ENCODE data around the gene KLHL7.
"Not testable (repeated sequence)": the region's sequence is repeated elsewhere in the genome, so short reads cannot be mapped to it uniquely, and the experiment has no call there.

The KLHL7 gene

DNA sequence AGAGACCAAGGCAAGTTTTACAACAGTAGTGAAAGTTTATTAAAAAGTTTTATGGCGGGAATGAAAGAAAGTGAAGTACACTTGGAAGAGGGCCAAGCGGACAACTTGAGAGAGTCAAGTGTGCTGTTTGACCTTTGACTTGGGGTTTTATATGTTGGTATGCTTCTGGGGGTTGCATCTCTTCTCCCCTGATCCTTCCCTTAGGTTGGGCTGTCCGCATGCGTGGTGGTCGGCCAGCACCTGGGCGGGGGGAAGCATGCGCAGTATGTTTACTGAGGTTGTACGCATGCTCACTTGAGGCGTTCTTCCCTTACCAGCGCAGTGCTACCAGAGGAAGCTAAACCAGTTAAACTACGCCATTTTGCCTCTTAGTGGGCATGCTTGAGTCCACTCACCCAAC lies 108.2 kb downstream of the KLHL7 start:
- DNase-seq = no peak

DNA sequence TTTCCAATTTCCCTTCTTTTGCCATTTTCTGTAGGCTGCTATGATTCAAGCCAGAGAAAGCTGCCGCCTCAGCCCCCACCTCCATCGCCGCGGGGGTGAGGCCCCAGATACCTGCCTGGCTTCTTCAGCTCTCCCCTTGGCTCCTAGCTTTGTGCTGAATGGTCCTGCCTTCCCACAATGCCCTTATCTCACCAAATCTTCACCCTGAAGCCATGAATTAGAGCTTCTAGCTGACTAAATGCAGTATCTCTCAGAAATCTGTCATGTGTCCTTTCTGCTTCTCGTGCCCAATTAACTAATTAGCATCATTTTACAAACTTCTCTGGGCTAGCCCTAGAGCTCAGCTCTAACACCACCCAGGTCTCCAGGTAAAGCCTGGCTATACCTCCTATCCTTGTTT lies 108.8 kb downstream of the KLHL7 start:
- no peak for DNase-seq

DNA sequence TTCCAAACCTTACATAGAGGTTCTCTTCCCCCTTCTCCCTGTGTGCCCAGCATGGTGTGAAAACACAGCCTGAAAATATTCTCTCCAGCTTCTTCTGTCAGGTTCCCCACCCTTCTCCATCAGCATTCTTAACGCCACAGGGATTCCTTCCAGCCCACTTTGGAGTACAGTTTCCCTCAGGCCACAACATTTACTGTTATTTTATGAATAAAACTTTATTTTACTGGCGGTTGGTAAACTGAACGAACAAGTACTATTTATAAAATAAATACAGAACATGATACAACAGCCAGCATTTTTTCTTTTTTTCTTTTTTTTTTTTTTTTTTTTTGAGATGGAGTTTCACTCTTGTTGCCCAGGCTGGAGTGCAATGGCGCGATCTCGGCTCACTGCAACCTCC lies 109.4 kb downstream of the KLHL7 start:
- no peak for DNase-seq

DNA sequence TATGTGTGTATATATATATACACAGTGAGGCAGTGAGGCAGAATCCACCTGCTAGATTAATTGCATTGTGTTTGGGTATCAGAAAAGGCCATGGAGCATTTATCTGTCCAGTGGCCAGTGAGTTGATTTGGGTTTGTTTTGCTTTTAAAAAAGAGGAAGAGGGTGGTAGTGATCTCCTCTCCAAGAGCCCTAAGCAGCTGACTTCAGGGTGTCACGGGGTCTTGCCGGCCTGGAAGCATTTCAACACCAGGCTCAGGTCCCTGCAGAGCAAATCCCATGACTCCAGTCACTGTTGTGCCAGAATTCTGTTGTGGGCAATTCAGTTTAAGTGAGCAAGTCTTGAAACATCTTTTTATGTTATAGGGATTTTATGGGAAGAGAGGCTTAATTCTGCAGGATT lies 110.4 kb downstream of the KLHL7 start:
- peak in 27 of 51 donors; percentile 3 to 54 (median 27) for DNase-seq

DNA sequence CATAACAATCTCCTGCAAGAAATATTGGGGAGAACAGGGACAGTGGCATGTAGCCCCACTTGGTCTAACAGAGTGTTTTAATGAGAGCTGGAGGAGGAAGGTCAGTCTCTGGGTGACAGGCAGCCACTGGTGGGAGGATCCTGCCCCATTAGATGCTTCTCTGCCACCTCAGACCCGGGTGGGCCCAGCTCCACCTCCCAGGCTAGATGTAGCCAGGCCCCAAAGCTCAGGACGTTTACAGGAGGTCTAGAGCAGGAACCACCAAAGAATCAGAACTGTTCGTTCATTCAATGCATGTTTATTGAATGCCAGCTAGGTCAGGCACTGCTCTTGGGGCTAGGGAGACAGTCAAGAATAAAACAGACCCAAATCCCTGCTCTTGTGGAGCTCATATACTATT lies 112.6 kb downstream of the KLHL7 start:
- no peak for DNase-seq

DNA sequence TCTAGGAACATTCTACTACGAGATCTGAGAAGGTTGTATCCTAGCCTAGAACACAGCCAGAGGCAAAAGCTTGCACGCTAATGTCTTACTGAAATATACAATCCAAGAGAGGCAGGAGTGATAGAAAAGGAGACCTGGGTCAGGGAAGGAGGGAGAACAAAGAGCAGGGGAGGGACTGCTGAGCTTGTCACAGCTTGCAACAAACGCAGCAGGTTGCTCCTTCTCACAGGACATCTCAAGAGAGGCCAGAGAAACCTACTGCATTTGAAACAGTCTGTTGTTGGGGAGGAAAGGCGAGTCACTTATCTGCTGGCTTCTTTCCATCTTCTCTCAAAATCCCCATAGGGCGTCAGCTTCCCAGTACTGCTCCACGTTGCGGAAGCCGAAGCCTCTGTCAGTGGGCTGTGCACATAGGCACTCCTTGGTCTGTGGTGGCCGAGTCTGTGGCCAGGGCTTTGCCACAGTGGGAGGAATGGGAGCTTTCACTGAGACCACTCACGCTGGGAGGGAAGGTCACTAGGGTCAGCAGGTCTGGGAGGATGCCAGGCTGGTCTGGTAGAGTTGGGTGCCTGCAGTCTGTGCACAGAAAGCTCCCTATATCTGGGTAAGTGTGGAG lies 115.2 kb downstream of the KLHL7 start:
- no peak for DNase-seq

DNA sequence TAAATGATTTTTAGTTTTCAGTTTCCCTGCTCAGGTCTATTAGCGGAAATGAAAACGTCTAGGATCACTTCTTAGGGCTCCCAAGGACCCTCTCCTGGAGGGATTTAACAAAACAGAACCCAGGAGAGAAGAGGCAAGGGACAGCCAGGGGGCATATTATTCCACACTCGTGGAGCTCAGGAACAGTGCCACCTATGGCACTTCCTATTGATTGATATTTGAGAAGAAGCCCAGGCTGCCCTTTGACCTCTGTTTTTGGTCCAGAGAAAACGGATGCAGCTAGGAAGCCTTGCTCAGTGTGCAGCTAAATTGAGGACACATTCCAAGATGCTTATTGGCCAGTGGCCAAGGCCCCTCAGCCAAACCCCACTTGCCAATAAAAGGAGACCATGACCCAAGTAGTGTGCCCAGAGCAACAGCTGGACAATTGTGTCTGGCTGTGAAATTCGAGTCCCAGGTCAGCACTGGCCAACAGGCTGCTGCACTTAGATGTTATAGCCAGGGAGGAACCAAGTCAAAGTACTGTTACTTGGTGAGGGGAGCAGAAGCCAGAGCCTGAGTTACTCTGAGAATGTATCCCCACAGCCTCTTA lies 117.0 kb downstream of the KLHL7 start:
- DNase-seq = no peak

DNA sequence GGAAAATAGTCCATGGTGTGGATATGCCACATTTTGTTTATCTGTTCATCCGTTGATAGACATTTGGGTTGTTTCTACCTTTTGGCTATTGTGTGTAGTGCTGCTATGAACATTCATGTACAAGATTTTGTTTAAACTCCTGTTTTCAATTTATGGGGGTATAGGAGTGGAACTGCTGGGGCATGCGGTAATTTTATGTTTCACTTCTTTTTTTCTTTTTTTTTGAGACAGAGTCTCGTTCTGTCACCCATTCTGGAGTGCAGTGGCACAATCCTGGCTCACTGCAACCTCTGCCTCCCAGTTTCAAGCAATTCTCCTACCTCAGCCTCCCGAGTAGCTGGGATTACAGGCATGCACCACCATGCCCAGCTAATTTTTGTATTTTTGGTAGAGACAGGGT lies 118.8 kb downstream of the KLHL7 start:
- DNase-seq = not testable (repeated sequence)

DNA sequence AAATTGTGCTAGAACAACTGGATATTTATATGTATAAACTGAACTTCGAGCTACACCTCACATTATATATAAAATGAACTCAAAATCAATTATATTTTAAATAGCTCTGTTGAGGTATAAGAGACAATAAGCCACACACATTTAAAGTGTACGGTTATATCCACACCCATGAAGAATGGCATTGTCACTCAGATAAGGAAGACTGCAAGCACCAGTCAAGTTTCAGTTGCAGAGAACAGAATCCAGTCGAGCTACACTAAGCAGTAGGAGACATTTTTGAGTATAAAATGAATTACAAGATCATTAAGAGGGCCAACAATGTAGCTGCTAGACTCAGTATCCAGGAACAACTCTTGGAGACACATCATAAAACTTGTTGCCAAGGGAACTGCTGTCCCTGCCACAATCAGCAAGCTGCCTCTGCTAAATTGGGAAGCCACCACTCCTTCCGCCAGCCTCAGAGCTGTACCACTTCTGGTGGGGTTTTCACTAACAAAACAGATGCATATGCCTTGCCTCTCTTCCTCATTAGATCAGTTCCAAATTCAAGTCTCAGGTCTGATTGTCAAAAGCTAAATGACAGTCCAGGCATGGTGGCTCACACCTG lies 121.4 kb downstream of the KLHL7 start:
- peak in 10 of 51 donors; percentile 4 to 48 (median 21) for DNase-seq

All from hypothalamus (tissue), 51 donors.